Endothelial cell of umbilical vein (primary cell): ENCODE measurements around the gene EHD2. TPM values are rescaled to one million over a fixed set of nuclear protein-coding genes. Genes with fewer than 3 reads are reported as not detected.

Experiments
- BruUV-seq: library from RNA; stranded (reverse); fragments of 400-500 nt; replicated peaks from 2 replicates; lab custom pipeline; 2021; lab: Mats Ljungman, UMichigan
- CTCF ChIA-PET: fragments of 300-600, 350-600 bp; sonication (Branson Sonifier 250); formaldehyde crosslinking; loops from one replicate; lab custom pipeline; 2021; ENCODE audit warnings: antibody characterized with exemption, inconsistent platforms; lab: Charles Lee
- POLR2A ChIA-PET: fragments of 300-600, 350-600 bp; sonication (Branson Sonifier 250); formaldehyde crosslinking; loops from one replicate; lab custom pipeline; 2021; ENCODE audit warnings: antibody characterized with exemption, inconsistent platforms; lab: Charles Lee
- DNase-seq: peaks from one replicate; pipeline ENCODE4 v3.0.0-alpha.2; 2011; ENCODE audit warnings: low read depth, low spot score
- FAIRE-seq: peaks from 2 replicates; lab custom pipeline; 2011; peaks lifted over from hg19 to GRCh38; lab: Jason Lieb, UNC
- H2AFZ ChIP-seq: 2 replicates; pipeline ENCODE4 v1.6.0; 2012; ENCODE audit warnings: low read depth, low read length, control low read depth, inconsistent platforms
- H3K27ac ChIP-seq: 2 replicates; pipeline ENCODE4 v1.5.1; 2011; ENCODE audit warnings: low read depth, mild to moderate bottlenecking, control low read depth, low read length, moderate library complexity; ENCODE audit not compliant: insufficient read depth
- H3K27me3 ChIP-seq, 2 experiments: 2 replicates each; pipeline versions ENCODE4 v1.6.0 to v1.6.1; 2011; ENCODE audit warnings: low read length in 2 of 2, mixed read lengths in 1 of 2; ENCODE audit not compliant: control insufficient read depth in 2 of 2, insufficient read depth in 2 of 2
- H3K36me3 ChIP-seq, 2 experiments: 2 replicates in 1 of 2; 3 replicates in 1 of 2; pipeline ENCODE4 v1.5.1; 2011; ENCODE audit warnings: low read length in 2 of 2, mild to moderate bottlenecking in 1 of 2, moderate library complexity in 1 of 2; ENCODE audit not compliant: control insufficient read depth in 2 of 2, insufficient read depth in 2 of 2; ENCODE audit errors: extremely low read depth in 1 of 2
- H3K4me1 ChIP-seq: 3 replicates; pipeline ENCODE4 v1.5.1; 2011; ENCODE audit warnings: mild to moderate bottlenecking, low read length; ENCODE audit not compliant: control insufficient read depth, insufficient read depth; ENCODE audit errors: extremely low read depth
- H3K4me2 ChIP-seq: 2 replicates; pipeline ENCODE4 v1.6.1; 2011; ENCODE audit warnings: low read length, control low read depth, mixed read lengths; ENCODE audit not compliant: insufficient read depth
- H3K4me3 ChIP-seq, 3 experiments: fragments of 200-600 bp in 1 of 3; sonication (generic), shearing (Covaris generic) in 1 of 3; replicated peaks in 1 of 3; 2 replicates each; pipeline ENCODE4 v1.5.1; 2011 to 2016; ENCODE audit warnings: control low read depth in 3 of 3, low read length in 3 of 3, mild to moderate bottlenecking in 2 of 3, inconsistent platforms in 1 of 3, low read depth in 1 of 3, moderate library complexity in 1 of 3; ENCODE audit not compliant: insufficient read depth in 1 of 3
- H3K79me2 ChIP-seq: 2 replicates; pipeline ENCODE4 v1.6.0; 2012; ENCODE audit warnings: low read length, inconsistent platforms; ENCODE audit not compliant: control insufficient read depth, insufficient read depth
- H3K9ac ChIP-seq: replicated peaks from 2 replicates; pipeline ENCODE3; 2011; ENCODE audit warnings: low read length, control low read depth; ENCODE audit not compliant: insufficient read depth; ENCODE audit errors: extremely low read depth
- H3K9me1 ChIP-seq: replicated peaks from 3 replicates; pipeline ENCODE4 v1.6.0; 2011; ENCODE audit warnings: mild to moderate bottlenecking, low read length; ENCODE audit not compliant: control insufficient read depth, insufficient read depth; ENCODE audit errors: extremely low read depth
- H3K9me3 ChIP-seq: replicated peaks from 2 replicates; pipeline ENCODE4 v1.5.1; 2012; ENCODE audit warnings: low read length, inconsistent platforms; ENCODE audit not compliant: control insufficient read depth, insufficient read depth
- H4K20me1 ChIP-seq: replicated peaks from 2 replicates; pipeline ENCODE3; 2011; ENCODE audit warnings: mild to moderate bottlenecking, low read length; ENCODE audit not compliant: control insufficient read depth, insufficient read depth; ENCODE audit errors: extremely low read depth
- CTCF ChIP-seq, 2 donors: IDR thresholded peaks; 1 replicate in 1 of 2; 2 replicates in 1 of 2; pipeline ENCODE4 v1.5.1; 2011; ENCODE audit warnings: low read length in 2 of 2, mild to moderate bottlenecking in 2 of 2, moderate library complexity in 2 of 2, control low read depth in 1 of 2, inconsistent platforms in 1 of 2, low read depth in 1 of 2; ENCODE audit not compliant: insufficient read depth in 1 of 2; ENCODE audit errors: extremely low read depth in 1 of 2
- EZH2 ChIP-seq: IDR thresholded peaks from 2 replicates; pipeline ENCODE4 v1.6.1; 2012; ENCODE audit warnings: borderline replicate concordance, low read depth, mild to moderate bottlenecking, moderate library complexity, low read length, inconsistent platforms; ENCODE audit not compliant: severe bottlenecking
- FOS ChIP-seq: IDR thresholded peaks from 2 replicates; pipeline ENCODE4 v1.6.1; 2011; ENCODE audit warnings: mild to moderate bottlenecking, low read length, moderate library complexity, borderline replicate concordance; ENCODE audit not compliant: insufficient read depth
- GATA2 ChIP-seq: IDR thresholded peaks from 2 replicates; pipeline ENCODE4 v1.7.0; 2011; ENCODE audit warnings: low read depth, mild to moderate bottlenecking, moderate library complexity, mixed read lengths, low read length; ENCODE audit not compliant: insufficient read length, insufficient read depth
- MYC ChIP-seq: IDR thresholded peaks from one replicate; pipeline ENCODE4 v1.6.1; 2011; ENCODE audit warnings: mild to moderate bottlenecking, low read depth, low read length
- POLR2A ChIP-seq: IDR thresholded peaks from 2 replicates; pipeline ENCODE4 v1.6.1; 2012; ENCODE audit warnings: low read depth, mild to moderate bottlenecking, control low read depth, low read length
- POLR2AphosphoS5 ChIP-seq: IDR thresholded peaks from 2 replicates; pipeline ENCODE4 v1.6.1; 2012; ENCODE audit warnings: low read depth, mild to moderate bottlenecking, control low read depth, low read length, moderate library complexity; ENCODE audit not compliant: insufficient read depth
- dilution Hi-C: fragments of 300-500 bp; cut with MboI; formaldehyde crosslinking; loops from one replicate; pipeline ENCODE4 v1.15.0; 2019; ENCODE audit warnings: low sequenced_read_pairs; ENCODE audit not compliant: extremely low pct_ligation_motif_present
- intact Hi-C: fragments of 100-400 bp; cut with micrococcal nuclease; formaldehyde crosslinking; loops from one replicate; pipeline ENCODE4 v1.10.0; 2022
- polyA plus RNA-seq, 4 experiments: library from polyadenylated mRNA; depleted of rRNA in 3 of 4; stranded (reverse) in 3 of 4; unstranded in 1 of 4; fragments of >200 nt; gene quantifications; 2 replicates each; pipeline versions ENCODE4 v1.2.1 to v1.2.3, GENCODE V29; 2011 to 2012; ENCODE audit warnings: missing spikeins in 1 of 4
- total RNA-seq: library from RNA; stranded (reverse); gene quantifications from 2 replicates; pipeline ENCODE4 v1.2.3, GENCODE V29; 2021
- TF ChIP-seq, protein P1 (sequence below): IDR thresholded peaks from 2 replicates; pipeline ENCODE4 v1.6.1; 2011; ENCODE audit not compliant: insufficient read depth, insufficient read length

EHD2 gene
- total and polyA plus RNA-seq, 2 donors (not counting 3 experiments of a cell fraction or from before 2014, with no cell fraction given): 110 to 220 TPM

GRCh38 chr19:47679251-47679900, 33.8 kb upstream of the EHD2 start:
- Histone ChIP-seq H3K79me2 (no peaks in the 10 kb centered on the region), H3K9me1 (no peaks in the 10 kb centered on the region), H3K36me3 (peaks cover 0 to 40% of the 10 kb centered on the region in 2 experiments), H3K9ac (no peak overlapping the region), H3K9me3 (no peaks in the 10 kb centered on the region), H3K4me2 (no peak overlapping the region), H3K4me1 (no peaks in the 10 kb centered on the region), H3K4me3 (no peak overlapping the region), H3K27me3 (no peaks in the 10 kb centered on the region), H3K27ac (no peak overlapping the region), H4K20me1 (no peaks in the 10 kb centered on the region), H2AFZ (no peak overlapping the region)
- intact Hi-C loops (no loop called here), dilution Hi-C loops (no loop called here)
- ChIA-PET POLR2A (no interaction called here), CTCF (no interaction called here)
- DNase-seq (no peak), FAIRE-seq (no peak)
- TF ChIP-seq CTCF (IDR thresholded peaks at IDR 0.05; ENCODE audit: extremely low read depth in 1 of 2, insufficient read depth in 1 of 2, low read depth in 1 of 2, low read length in 2 of 2): no peak
- TF ChIP-seq FOS: no peak
- TF ChIP-seq EZH2: no peak
- TF ChIP-seq GATA2: no peak
- no peak for TF ChIP-seq MYC
- TF ChIP-seq, protein P1, sequence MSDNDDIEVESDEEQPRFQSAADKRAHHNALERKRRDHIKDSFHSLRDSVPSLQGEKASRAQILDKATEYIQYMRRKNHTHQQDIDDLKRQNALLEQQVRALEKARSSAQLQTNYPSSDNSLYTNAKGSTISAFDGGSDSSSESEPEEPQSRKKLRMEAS: no peak
- TF ChIP-seq POLR2AphosphoS5: no peak
- no peak for TF ChIP-seq POLR2A
- BruUV-seq: no TSS peak
